ENCODE data around the gene FAM200B. TPM values are rescaled to one million over a fixed set of nuclear protein-coding genes. Genes with fewer than 3 reads are reported as not detected.

FAM200B gene
- total RNA-seq, 1 experiment from 2014 or later = 29.0 TPM

- no peaks in the 10 kb centered on the region for H3K36me3 ChIP-seq (ENCODE audit: insufficient read depth, low read length, poor library complexity, severe bottlenecking)
- no peak for DNase-seq (ENCODE audit: low spot score)
- ChIA-PET POLR2A (ENCODE audit: low non-redundant PET) (no interaction called here), CTCF (no interaction called here)
- H3K27ac ChIP-seq (ENCODE audit: low read depth, low read length, poor library complexity, severe bottlenecking) = no peak overlapping the region
- peaks cover 18% of the 10 kb centered on the region for H3K4me1 ChIP-seq (ENCODE audit: insufficient read depth, low read length, poor library complexity, severe bottlenecking)
- H3K27me3 ChIP-seq (replicated peaks; ENCODE audit: insufficient read depth, low read depth, low read length, poor library complexity) = no peaks in the 10 kb centered on the region
- TF ChIP-seq EZH2 (IDR thresholded peaks at IDR 0.05; ENCODE audit: borderline replicate concordance, low read depth, low read length, poor library complexity, severe bottlenecking) = no peak
- TF ChIP-seq CTCF (conservative IDR thresholded peaks at IDR 0.05; ENCODE audit: low read depth, low read length) = no peak
- BruUV-seq (replicated peaks) = no TSS peak
- intact Hi-C loops (cut with micrococcal nuclease; ENCODE audit: unreplicated experiment) = no loop called here
- peaks cover 5% of the 10 kb centered on the region for H3K9me3 ChIP-seq (ENCODE audit: low read depth, low read length, poor library complexity, severe bottlenecking)
- no peak overlapping the region for H3K4me3 ChIP-seq (ENCODE audit: low read depth, low read length, poor library complexity, severe bottlenecking)
These were observed 13.6 kb downstream of the FAM200B start for GRCh38 chr4:15695240-15695699.

DNA sequence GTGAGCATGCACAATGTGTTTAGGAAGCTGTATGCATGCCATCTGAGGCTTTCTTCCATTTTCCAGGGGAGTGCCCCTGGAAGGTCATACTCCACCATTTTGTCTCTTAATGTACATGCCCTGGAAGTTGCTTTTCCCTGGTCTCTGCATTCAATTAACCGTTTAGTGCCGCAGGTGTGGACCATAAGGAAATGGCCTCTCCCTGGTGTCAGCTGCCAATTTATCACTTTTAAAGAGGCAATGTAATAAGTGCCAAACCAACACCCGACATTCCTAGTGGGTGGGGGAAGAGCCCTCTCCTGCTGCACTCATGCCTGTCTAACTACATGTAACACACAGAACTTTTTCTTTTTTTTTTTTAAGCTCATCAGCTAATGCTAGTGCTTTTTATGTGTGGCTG is 14.1 kb downstream of the FAM200B start:
- no peaks in the 10 kb centered on the region for H3K27me3 ChIP-seq (replicated peaks; ENCODE audit: insufficient read depth, low read depth, low read length, poor library complexity)
- intact Hi-C loops (cut with micrococcal nuclease; ENCODE audit: unreplicated experiment) = no loop called here
- no TSS peak for BruUV-seq (replicated peaks)
- H3K4me1 ChIP-seq (ENCODE audit: insufficient read depth, low read length, poor library complexity, severe bottlenecking) = peaks cover 14% of the 10 kb centered on the region
- H3K36me3 ChIP-seq (ENCODE audit: insufficient read depth, low read length, poor library complexity, severe bottlenecking) = no peaks in the 10 kb centered on the region
- H3K27ac ChIP-seq (ENCODE audit: low read depth, low read length, poor library complexity, severe bottlenecking) = no peak overlapping the region
- CTCF ChIA-PET = no interaction called here
- TF ChIP-seq EZH2 (IDR thresholded peaks at IDR 0.05; ENCODE audit: borderline replicate concordance, low read depth, low read length, poor library complexity, severe bottlenecking) (no peak), CTCF (conservative IDR thresholded peaks at IDR 0.05; ENCODE audit: low read depth, low read length) (no peak)
- no peak for DNase-seq (ENCODE audit: low spot score)
- no peak overlapping the region for H3K4me3 ChIP-seq (ENCODE audit: low read depth, low read length, poor library complexity, severe bottlenecking)
- peaks cover 5% of the 10 kb centered on the region for H3K9me3 ChIP-seq (ENCODE audit: low read depth, low read length, poor library complexity, severe bottlenecking)
- POLR2A ChIA-PET (ENCODE audit: low non-redundant PET) = no interaction called here

- no peak for TF ChIP-seq CTCF (conservative IDR thresholded peaks at IDR 0.05; ENCODE audit: low read depth, low read length)
- TF ChIP-seq EZH2 (IDR thresholded peaks at IDR 0.05; ENCODE audit: borderline replicate concordance, low read depth, low read length, poor library complexity, severe bottlenecking) = no peak
- H3K27me3 ChIP-seq (replicated peaks; ENCODE audit: insufficient read depth, low read depth, low read length, poor library complexity) = no peaks in the 10 kb centered on the region
These were observed 15.2 kb downstream of the FAM200B start for GRCh38 chr4:15696866-15697265.

More at GRCh38 chr4:15696866-15697265, 15.2 kb downstream of the FAM200B start:
- ChIA-PET POLR2A (ENCODE audit: low non-redundant PET) (no interaction called here), CTCF (no interaction called here)
- H3K4me3 ChIP-seq (ENCODE audit: low read depth, low read length, poor library complexity, severe bottlenecking) = no peak overlapping the region
- intact Hi-C loops (cut with micrococcal nuclease; ENCODE audit: unreplicated experiment) = no loop called here
- no TSS peak for BruUV-seq (replicated peaks)
- H3K4me1 ChIP-seq (ENCODE audit: insufficient read depth, low read length, poor library complexity, severe bottlenecking) = peaks cover 2% of the 10 kb centered on the region
- H3K27ac ChIP-seq (ENCODE audit: low read depth, low read length, poor library complexity, severe bottlenecking) = no peak overlapping the region
- no peaks in the 10 kb centered on the region for H3K36me3 ChIP-seq (ENCODE audit: insufficient read depth, low read length, poor library complexity, severe bottlenecking)
- no peak for DNase-seq (ENCODE audit: low spot score)
- peaks cover 5% of the 10 kb centered on the region for H3K9me3 ChIP-seq (ENCODE audit: low read depth, low read length, poor library complexity, severe bottlenecking)
